Gastroesophageal sphincter (tissue), 4 donors: ENCODE results near the gene PTPRD. TPM values are rescaled to one million over a fixed set of nuclear protein-coding genes. Genes with fewer than 3 reads are reported as not detected.

Experiments
- ATAC-seq: fragments of 150-250 bp; one replicate; pipeline ENCODE4 v1.9.1; 2016; ENCODE audit warnings: mild to moderate bottlenecking, moderate library complexity
- H3K27ac ChIP-seq, 4 donors: fragments of 200-600 bp; sonication (generic) in 3 of 4; 1 replicate in 3 of 4; 2 replicates in 1 of 4; pipeline ENCODE4 v1.5.1; 2016 to 2019
- H3K27me3 ChIP-seq: fragments of 200-600 bp; sonication (generic); one replicate; pipeline ENCODE4 v1.5.1; 2019
- H3K36me3 ChIP-seq, 2 donors: fragments of 200-600 bp; sonication (generic); one replicate each; pipeline ENCODE4 v1.5.1; 2019; ENCODE audit warnings: control low read depth in 1 of 2
- H3K4me1 ChIP-seq, 3 donors: fragments of 200-600 bp; sonication (generic); 1 replicate in 2 of 3; 2 replicates in 1 of 3; pipeline ENCODE4 v1.5.1; 2016 to 2019; ENCODE audit warnings: control low read depth in 2 of 3
- H3K4me3 ChIP-seq, 2 donors: fragments of 200-600 bp; sonication (generic); one replicate each; pipeline ENCODE4 v1.5.1; 2019; ENCODE audit warnings: mild to moderate bottlenecking in 1 of 2, moderate library complexity in 1 of 2
- H3K9me3 ChIP-seq, 3 donors: fragments of 200-600 bp; sonication (generic); one replicate each; pipeline ENCODE4 v1.5.1; 2017 to 2019; ENCODE audit warnings: control low read depth in 2 of 3
- CTCF ChIP-seq, 4 experiments: fragments of 200-600 bp in 2 of 4; fragments of 450-650 bp in 2 of 4; sonication (generic) in 1 of 4; IDR thresholded peaks; one replicate each; pipeline ENCODE4 v1.5.1; 2017 to 2019; ENCODE audit warnings: antibody characterized with exemption in 4 of 4, mild to moderate bottlenecking in 2 of 4, moderate library complexity in 2 of 4
- EP300 ChIP-seq: sonication (generic); formaldehyde crosslinking; IDR thresholded peaks from one replicate; pipeline ENCODE4 v1.6.1; 2017; ENCODE audit warnings: antibody characterized with exemption, mild to moderate bottlenecking
- POLR2A ChIP-seq, 2 donors: fragments of 450-650 bp; IDR thresholded peaks; one replicate each; pipeline ENCODE4 v1.6.1; 2017; ENCODE audit warnings: antibody characterized with exemption in 2 of 2, mild to moderate bottlenecking in 2 of 2, moderate library complexity in 1 of 2
- POLR2AphosphoS5 ChIP-seq: sonication (generic); formaldehyde crosslinking; IDR thresholded peaks from one replicate; pipeline ENCODE4 v1.6.1; 2017; ENCODE audit warnings: antibody characterized with exemption
- WGBS, 2 donors: methylation state at CpG; one replicate each; pipeline ENCODE4 v1.1.5; 2018; ENCODE audit warnings: low coverage in 1 of 2; 5-methylcytosine and 5-hydroxymethylcytosine counted together
- total RNA-seq, 4 donors: library from RNA; depleted of rRNA; stranded (reverse); fragments of >200 nt; gene quantifications; one replicate each; pipeline ENCODE4 v1.1.0, GENCODE V29; 2016

Gene PTPRD
- total RNA-seq, 4 donors from 2014 or later: 3.5 to 53.9 (median 15.8) TPM

DNA sequence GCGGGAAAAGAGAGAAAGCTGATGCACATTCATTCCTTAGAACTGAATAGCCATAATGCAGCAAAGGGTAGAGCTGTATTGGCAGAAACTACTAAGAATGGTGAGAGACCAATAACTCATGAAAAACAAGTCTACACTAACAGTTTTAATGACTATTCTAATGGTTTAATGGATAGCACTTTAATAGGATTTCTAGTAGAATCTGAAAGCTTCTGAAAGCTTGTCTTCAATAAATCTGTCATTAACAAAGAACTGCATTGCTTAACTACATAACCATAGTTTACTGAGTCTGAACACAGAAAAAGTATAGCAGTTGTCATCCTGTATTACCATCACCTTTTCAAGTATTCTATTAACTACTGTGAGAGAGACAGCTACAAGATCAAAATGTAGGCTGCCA, 2195.5 kb downstream of the PTPRD start:
- ATAC-seq: no peak
- no peak overlapping the region for H3K4me3 ChIP-seq
- no peaks in the 10 kb centered on the region for H3K4me1 ChIP-seq
- TF ChIP-seq POLR2AphosphoS5 (no peak), EP300 (no peak), POLR2A (IDR thresholded peaks at IDR 0.05) (no peak), CTCF (IDR thresholded peaks at IDR 0.05) (no peak)
- H3K27ac ChIP-seq: no peak overlapping the region
- no peaks in the 10 kb centered on the region for H3K27me3 ChIP-seq
- H3K9me3 ChIP-seq: no peaks in the 10 kb centered on the region
- 0% methylated on average over 1 of the region's 1 CpG for WGBS, 2 donors
- H3K36me3 ChIP-seq: no peaks in the 10 kb centered on the region

- H3K4me3 ChIP-seq: no peak overlapping the region
- ATAC-seq: no peak
- H3K36me3 ChIP-seq: no peaks in the 10 kb centered on the region
- H3K9me3 ChIP-seq: no peaks in the 10 kb centered on the region
- no peaks in the 10 kb centered on the region for H3K4me1 ChIP-seq
- no peak overlapping the region for H3K27ac ChIP-seq
- WGBS, 2 donors: 82 to 93% methylated on average over 2 to 3 of the region's 3 CpGs
- TF ChIP-seq CTCF (IDR thresholded peaks at IDR 0.05) (no peak), POLR2A (IDR thresholded peaks at IDR 0.05) (no peak), POLR2AphosphoS5 (no peak), EP300 (no peak)
- no peaks in the 10 kb centered on the region for H3K27me3 ChIP-seq
Measured at GRCh38 chr9:8412327-8412726, 2200.5 kb downstream of the PTPRD start.

- no peaks in the 10 kb centered on the region for H3K27me3 ChIP-seq
Measured at GRCh38 chr9:8408575-8409190, 2204.1 kb downstream of the PTPRD start.

GRCh38 chr9:8401961-8402705, 2210.7 kb downstream of the PTPRD start:
- 67 to 74% methylated on average over 6 of the region's 6 CpGs for WGBS, 2 donors
- ATAC-seq: no peak
- Histone ChIP-seq H3K27ac (no peak overlapping the region), H3K36me3 (no peaks in the 10 kb centered on the region), H3K4me1 (no peaks in the 10 kb centered on the region), H3K27me3 (no peaks in the 10 kb centered on the region), H3K9me3 (no peaks in the 10 kb centered on the region), H3K4me3 (no peak overlapping the region)
- TF ChIP-seq CTCF (IDR thresholded peaks at IDR 0.05) (no peak), EP300 (no peak)

More at GRCh38 chr9:8408575-8409190, 2204.1 kb downstream of the PTPRD start:
- Histone ChIP-seq H3K9me3 (no peaks in the 10 kb centered on the region), H3K4me3 (no peak overlapping the region), H3K4me1 (no peaks in the 10 kb centered on the region), H3K27ac (no peak overlapping the region), H3K36me3 (no peaks in the 10 kb centered on the region)
- no peak for TF ChIP-seq POLR2A (IDR thresholded peaks at IDR 0.05)
- no peak for TF ChIP-seq CTCF (IDR thresholded peaks at IDR 0.05)
- no peak for TF ChIP-seq EP300
- no peak for TF ChIP-seq POLR2AphosphoS5
- WGBS, 2 donors: 74 to 87% methylated on average over 9 of the region's 9 CpGs
- ATAC-seq: no peak

DNA sequence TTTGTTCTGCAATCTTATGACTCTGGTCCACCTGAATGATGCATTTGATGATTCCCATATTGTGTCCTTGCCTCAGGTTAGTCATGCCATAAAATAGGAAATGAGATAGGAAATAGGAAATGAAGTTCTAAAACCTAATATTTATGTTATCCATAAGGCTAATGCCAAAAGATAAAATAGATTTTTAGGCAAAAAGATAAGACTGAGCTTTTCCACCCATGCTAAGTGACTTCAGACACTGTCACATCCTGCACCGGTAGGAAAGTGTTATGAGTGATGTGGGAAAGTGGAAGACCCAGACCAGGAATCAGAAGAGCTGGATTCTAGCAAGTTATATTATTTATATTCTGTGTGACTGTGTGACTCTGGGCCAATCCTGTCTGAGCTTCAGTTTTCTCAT, 2212.4 kb downstream of the PTPRD start:
- H3K27ac ChIP-seq: no peak overlapping the region
- TF ChIP-seq POLR2A (IDR thresholded peaks at IDR 0.05) (no peak), POLR2AphosphoS5 (no peak), EP300 (no peak), CTCF (IDR thresholded peaks at IDR 0.05) (no peak)
- H3K27me3 ChIP-seq: no peaks in the 10 kb centered on the region
- WGBS, 2 donors: 50 to 72% methylated on average over 1 of the region's 1 CpG
- H3K4me3 ChIP-seq: no peak overlapping the region
- no peaks in the 10 kb centered on the region for H3K9me3 ChIP-seq
- no peak for ATAC-seq
- no peaks in the 10 kb centered on the region for H3K36me3 ChIP-seq
- H3K4me1 ChIP-seq: no peaks in the 10 kb centered on the region
